GM12872 (cell line): ENCODE results near the gene LIPT1.
A peak's percentile ranks its signal among the peaks of the same experiment; 100 is the strongest.

Source experiments
- CTCF ChIP-seq: IDR thresholded peaks from 3 replicates; pipeline ENCODE4 v1.5.1; 2011; ENCODE audit warnings: low read depth, mild to moderate bottlenecking, low read length, moderate library complexity; ENCODE audit not compliant: insufficient read depth

LIPT1 gene

GRCh38 chr2:99154643-99155536 lies at the start of gene LIPT1, which contains the start of gene TSGA10:
LIPT1 (plus strand) TSS chr2:99154967; CDS start chr2:99161958, 6,991 bp downstream.
TSGA10 (minus strand) TSS chr2:99154942; CDS start chr2:99109439, 45,503 bp downstream.
- peak; percentile 19; the same call in 1 of the 3 replicates for TF ChIP-seq CTCF

- no peak for TF ChIP-seq CTCF
These were observed 47.9 kb upstream of the LIPT1 start for GRCh38 chr2:99106913-99107312.

GRCh38 chr2:99111236-99111635 lies 43.5 kb upstream of the LIPT1 start:
- TF ChIP-seq CTCF, result no peak

- no peak for TF ChIP-seq CTCF
These were observed 42.8 kb upstream of the LIPT1 start for GRCh38 chr2:99111945-99112344.

GRCh38 chr2:99112617-99113016 lies 42.1 kb upstream of the LIPT1 start:
- TF ChIP-seq CTCF, result no peak

- no peak for TF ChIP-seq CTCF
These were observed 26.8 kb upstream of the LIPT1 start for GRCh38 chr2:99127981-99128380.

GRCh38 chr2:99139003-99139402 lies 15.8 kb upstream of the LIPT1 start:
- TF ChIP-seq CTCF, result no peak
